SK-N-DZ (cell line): ENCODE measurements around the gene FAM222A.

Source experiments
- DNase-seq: peaks from one replicate; pipeline ENCODE4 v3.0.0-alpha.2; 2015; ENCODE audit warnings: low spot score

FAM222A gene

DNA sequence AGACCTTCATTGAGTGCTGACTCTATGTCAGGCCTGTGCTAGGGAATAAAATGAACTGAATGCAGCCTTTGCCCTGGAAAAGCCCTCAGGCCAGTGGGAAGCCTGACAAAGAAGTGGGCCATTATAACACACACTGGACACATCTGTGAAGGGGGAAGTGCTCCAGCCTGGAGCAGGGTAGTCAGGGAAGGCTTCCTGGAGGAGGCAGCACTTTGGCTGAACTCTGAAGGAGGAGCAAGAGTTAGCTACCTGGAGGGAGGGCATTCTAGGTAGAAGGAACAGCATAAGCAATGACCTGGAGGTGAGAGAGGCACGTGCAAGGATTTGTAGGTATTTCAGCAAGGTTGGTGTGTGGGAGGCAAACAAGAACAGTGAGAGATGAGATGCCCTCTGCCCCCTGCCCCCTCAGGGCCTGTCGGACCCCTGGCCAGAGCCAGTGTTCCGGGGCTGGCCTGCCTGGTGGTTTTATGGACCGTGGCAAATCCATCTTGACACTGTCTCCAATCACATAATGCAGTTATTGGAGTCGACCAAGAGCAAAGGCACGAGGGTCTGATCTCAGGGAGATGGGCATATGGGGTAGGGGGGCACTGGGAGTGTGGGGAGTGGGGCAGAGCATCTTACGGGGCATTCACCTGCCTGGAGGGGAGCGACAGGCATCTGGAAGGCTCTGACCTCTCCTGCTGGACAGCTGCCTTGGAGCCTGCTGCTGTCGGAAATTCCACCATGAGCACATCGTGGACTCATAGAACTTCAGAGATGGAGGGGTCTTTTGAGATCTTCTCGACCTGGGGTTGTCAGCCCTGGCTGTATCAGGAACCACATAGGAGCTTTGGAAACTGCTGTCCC, 2.7 kb upstream of the FAM222A start:
- no peak for DNase-seq

DNA sequence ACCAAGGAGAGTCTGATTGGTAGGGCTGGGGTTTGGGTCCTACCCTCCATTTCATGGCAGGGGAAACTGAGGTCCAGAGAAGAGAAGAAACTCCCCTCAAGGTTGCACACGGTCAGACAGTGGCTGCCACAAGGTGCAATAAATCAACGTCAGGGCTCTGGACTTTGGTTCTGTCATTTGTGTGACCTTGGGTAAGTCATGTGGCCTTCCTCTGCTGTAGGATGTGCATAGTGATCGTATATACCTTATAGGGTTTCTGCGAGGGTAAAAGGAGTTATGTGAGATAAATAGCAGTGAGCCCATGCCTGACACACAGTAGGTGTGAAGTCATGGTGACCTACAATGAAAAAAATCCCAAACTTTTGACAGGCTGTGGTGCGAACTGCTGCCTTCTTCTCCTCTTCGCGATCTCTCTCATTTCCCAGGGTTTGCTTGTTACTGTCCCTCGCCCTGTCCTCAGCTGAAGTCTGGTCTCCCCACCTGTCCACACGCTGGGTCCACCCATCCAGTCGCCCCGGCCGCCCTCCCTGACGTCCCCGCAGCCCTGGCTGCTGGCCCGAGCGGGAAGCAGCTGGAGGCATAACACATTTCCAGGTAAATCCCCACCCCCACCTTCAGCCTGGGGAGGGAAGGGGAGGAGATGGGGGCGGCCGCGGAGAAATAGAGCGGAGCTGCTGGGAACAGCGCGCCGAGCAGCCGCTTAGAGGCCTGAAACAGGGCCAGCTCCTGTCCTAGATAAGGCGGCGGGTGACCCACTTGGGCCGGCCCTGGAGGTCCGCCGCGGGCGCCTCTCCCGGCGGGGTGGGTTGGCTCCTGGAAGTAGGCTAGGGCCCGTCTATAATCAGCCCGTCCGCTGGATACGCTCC, 1.8 kb upstream of the FAM222A start:
- no peak for DNase-seq

DNA sequence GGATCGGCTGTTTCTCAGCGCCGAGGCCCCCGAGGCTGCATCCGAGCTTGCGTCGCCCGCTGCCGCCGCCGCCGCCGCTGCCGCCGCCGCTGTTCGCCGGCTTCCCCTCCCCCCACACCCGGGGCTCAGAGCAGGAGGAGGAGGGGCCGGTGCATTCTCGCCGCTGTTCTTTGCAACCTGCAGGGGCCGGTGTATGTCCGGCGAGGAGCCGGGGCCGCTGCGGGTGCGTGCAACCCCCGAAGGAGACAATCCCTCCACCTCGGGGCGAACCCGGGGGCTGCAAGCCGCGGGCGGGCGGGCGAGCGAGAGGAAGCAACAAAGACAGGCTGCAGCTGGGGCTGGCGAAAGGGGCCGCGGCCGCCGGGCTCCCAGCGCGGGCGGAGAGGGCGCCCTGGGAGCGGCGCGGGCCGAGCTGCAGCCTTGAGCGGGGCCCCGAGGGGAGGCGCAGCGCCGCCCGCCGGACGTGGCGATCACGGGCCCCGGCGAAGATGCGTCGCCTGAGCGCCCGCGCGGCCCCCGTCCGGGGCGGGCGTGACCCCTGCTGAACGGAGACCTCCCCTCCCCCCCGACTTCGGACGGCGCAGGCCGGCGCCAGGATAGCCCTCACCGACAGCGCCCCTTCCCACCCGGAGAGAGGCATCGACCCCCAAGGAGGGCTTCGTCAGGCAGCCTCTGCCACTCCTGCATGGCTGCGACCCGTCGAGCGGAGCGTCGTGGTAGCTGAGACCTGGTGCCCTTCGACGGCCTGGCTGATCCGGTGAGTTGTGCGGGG, 702 bp downstream of the FAM222A start:
- peak; percentile 76 for DNase-seq

DNA sequence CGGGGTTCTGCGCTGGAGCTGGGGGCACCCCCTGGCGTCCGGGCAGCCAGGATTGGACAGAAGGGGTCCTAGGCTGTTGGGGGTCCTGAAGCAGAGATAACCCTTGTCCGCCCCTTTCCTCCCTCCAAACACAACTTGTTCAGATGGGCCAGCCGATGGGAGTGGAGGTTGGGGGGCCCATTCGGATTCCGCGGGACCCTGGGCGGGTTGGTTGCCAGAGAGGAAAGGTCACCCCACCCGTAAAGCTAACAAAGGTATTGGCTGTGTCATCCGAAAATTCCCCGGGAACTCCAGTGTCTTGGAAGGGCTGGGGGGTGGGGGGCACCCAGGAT, 1.3 kb downstream of the FAM222A start:
- DNase-seq: no peak

DNA sequence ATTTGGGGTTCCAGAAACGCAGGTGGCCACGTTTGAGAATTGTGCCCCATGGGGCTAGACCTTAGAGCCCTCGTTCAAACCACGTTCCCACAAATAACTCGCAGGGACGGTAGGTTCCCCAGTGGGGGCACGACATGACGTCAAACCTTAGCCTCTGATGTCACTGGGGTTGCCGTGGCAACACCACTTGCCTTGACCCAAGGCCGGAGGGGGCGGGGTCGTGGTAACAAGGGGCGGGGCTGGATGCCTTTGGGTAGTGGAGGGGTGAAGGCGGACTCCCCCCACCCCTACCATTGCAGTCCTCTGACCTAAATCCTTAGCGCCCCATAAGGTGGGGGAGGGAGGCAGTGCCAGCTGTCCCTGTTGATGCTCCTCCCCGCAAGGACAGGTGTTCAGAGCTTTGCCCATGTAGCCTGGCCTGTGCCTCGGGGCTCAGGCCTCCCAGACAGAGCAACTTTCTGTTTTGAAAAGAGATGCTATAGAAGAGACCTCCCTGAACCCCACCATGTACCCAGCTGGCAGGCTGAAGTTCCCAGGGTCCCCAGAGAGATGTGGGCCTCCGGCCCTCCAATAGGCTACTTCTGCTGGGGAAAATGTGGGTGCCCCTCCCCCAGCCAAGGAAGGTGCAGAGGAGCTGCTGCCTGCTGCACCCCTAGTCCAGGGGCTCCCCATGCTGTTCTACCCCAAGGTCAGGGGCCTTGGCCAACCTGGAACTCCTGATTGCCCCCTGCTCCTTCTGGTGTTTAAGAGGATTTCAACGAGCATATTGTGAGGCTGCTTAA, 1.9 kb downstream of the FAM222A start:
- DNase-seq: no peak

DNA sequence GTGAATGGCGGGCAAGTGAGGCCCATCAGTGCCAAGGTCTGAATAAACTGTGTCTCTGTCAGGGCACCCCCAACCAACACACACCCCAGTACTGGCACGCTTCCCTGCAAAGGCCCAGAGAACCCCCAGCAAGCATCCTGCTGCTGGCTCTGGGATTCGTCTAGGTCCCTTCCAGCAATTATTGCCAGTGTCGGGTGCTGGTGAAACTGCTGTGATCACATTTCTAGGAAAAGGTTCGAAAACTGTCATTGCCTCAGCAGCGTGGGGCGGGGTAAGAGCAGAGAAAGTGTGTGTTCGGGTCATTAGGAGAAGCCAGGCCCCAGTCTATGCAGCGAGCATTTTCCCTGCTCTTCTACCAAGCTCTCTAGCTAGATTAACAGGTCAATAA, 2.5 kb downstream of the FAM222A start:
- no peak for DNase-seq

DNA sequence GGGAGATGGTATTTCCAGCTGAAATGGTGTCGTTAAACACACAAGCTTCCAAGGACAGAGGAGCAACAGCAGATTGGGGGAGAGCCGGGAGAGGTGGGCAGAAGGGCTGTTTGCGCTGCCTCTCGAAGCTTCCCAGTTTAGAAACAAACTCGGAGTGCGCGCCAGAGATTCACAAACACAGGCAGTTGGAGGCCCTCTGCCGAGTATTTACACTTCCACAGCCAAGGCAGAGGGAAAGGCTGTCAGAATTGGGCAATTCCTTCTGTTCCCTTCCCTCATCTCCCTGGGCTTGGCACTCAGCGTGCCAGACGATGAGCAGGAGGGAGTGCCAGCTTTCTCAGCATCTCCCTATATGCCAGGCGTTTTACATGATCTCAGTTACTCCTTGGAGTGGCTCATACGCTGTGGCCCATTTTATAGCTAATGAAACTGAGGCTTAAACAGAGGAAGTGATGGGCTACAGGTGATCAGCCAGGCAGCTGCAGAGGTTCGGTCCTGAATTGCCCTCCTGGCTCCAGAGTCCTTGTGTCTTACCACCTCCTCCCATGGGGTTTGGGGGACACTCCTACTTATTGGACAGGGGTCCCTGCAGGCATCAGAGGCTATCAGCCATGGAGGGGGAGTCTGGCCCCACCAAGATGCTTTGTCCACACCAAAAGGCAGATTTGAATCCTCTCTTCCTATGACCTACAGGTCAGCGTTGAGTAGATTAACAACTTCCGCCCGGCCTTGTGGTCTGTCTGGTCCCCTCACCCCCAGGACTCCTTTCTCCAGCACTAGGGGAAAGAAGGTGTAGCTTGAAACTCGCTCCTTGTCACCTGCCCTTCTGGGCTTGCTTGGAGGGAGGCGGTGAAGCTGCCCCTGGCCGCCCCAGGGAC, 3.1 kb downstream of the FAM222A start:
- no peak for DNase-seq

DNA sequence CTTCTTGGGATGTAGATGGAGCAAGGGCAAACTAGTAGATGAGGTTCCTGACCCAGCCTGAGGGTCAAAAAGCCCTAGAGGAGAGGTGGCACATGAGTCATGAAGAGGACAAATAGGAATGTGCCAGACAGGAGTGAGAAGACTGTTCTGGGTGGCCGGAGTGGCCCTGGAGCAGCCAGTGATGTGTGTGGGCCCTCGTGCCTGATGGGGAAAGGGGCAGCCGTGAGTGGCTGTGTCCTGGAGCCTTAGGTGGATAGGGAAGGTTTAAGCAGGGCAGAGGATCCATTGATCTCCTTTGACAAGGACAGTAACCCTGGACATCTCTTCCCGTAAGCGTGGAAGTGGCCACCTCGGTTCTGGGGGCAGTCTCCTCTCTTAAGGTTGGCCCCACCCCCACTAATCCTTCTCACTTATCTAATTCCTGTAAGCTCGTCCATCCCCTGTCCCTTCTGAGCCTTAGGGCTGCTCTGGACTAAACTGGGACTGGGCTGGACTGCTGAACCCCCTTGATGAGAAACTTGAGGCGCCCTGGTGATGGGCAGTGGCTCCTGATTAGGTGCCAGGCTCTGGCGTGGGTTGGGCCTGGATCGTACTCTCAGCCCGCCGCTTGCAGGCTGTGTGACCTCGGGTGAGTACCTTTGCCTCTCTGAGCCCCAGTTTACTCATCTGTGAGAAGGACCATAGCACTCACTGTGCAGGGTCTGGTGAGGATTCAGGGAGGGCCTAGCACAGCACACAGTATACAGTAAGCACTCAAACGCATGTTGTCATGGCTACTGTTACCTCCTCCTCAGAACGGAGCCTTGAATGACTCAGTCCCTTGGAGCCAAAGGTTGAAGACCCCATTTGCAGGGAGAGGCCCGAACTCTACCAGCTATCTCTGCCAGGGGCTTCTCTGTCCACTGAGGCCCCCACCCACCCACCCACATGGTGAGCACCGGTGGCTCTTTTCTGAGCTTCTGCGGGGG, 4.0 kb downstream of the FAM222A start:
- no peak for DNase-seq

DNA sequence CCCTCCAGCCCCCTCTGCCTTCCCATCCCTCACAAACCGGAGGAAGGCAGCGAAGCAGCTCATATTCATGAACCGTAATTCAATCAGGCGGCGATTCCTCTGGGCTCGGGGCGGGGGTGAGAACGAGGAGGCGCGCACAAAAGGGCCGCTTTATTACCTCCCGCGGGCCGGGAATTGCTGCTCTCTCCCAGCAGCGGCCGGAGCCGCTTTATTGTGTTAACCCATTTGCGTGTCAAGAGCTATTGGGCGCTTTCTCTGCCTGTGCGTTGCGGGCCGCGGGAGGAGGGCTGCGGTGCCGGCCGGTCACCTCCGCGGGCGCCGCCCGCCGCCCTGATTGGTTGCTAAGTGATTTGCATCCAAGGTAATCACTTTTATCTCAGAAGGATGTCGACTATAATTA, 4.8 kb downstream of the FAM222A start:
- DNase-seq: peak; percentile 72

DNA sequence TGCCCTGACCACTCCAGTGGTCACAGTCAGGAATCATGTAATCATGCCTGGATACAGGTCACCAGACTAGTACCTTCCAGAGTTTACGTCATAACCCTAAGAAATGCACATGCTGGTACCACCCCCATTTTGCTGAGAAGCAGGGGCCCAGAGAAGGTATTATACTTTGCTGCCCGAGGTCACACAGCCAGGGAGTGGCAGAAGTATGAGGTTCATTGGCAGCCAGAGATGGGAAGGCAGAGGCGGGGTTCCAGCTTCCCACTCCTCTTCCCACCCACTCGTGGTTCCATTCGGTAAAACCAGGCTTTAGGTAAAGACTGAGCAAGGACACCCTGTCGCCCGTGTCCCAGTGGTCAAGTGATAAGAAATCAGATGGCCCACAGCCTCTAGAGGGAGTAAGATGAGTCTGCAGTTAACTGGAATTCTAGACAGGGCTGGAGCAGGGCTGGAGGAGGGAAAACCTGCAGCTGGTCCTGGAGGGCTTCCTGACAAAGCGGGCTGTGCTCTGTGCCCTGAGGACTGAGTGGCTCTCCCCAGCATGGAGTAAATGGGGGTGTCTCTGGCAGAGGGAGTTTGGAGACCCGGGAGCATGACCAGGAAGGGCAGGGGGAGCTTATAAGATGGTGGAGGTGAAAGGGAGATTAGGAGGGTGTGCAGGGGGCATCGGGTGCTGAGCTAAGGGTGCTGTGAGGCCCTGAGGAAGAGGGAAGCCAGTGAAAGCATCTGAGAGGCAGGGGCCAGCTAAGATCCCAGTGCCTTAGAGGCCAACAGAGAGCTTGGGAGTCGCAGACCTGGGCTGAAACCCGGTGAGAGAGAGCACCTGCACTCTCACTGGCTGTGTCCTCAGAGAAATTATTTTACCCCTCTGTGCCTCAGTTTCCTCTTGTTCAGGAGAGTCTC, 5.7 kb downstream of the FAM222A start:
- DNase-seq: peak; percentile 74

DNA sequence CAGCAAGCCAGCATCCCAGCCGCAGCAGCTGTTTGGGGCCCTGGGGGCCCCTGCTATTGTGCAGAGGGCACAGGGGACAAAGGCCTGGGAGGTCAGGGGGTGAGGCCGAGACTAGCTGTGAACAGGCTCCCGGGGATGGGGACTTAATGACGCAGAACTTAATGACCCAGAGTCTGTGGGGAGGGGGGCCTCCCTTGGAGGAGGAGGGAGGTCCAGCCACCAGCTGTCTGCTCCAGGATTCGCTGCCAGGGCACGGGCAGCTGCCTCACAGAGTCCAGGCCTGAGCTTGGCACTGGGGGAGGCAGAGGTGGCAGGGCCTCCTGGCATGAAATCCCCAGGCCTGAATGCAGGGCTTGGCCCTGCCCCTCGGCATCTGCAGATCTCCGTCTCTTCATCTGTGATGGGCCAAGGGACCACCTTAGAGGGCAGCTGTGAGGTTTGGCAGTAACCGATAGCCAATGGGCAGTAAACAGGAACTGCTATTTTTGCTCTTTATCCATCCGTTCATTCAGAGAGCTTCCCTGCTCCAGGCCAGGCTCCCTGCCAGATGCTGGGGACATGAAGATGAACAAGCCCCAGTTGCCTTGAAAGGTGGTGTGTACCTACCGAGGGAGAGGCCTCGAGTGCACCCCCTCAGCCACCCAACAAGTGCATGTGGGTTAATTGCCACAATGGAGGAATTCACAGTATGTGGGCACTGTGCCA, 6.7 kb downstream of the FAM222A start:
- no peak for DNase-seq

DNA sequence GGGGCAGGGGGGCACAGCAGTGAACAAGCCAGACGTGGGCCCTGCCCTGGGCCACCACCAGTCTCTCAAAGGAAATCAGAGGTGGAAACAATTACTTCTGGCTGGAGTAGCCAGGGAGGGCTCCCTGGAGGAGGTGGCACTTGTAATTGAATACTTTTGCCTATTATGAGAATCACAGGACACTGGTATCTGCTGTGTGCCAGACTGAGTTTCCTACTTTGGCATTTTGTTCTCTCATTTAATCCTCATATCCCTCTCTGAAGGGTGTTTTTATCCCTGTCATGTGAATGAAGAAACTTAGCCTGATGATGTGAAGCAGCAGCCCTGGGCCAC, 7.2 kb downstream of the FAM222A start:
- no peak for DNase-seq

DNA sequence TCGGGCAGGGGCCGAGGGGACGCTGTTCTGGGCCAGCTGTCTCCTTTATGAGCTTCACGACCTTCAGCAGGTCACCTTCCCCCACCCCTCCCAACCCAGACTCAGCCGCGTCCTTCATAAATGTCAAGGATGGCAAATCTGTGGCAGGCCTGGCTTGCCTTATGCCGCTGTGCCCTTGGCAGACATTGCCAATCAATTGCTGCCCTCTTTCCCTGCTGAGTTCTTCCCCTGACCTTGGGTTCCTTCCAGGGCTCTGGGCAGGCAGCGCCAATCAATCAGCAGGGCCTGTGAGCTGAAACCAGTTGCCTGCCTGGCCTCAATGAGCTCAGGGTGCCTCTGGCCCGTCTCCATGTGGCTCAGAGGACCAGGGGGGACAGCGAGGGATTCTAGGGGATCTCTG, 7.7 kb downstream of the FAM222A start:
- no peak for DNase-seq

DNA sequence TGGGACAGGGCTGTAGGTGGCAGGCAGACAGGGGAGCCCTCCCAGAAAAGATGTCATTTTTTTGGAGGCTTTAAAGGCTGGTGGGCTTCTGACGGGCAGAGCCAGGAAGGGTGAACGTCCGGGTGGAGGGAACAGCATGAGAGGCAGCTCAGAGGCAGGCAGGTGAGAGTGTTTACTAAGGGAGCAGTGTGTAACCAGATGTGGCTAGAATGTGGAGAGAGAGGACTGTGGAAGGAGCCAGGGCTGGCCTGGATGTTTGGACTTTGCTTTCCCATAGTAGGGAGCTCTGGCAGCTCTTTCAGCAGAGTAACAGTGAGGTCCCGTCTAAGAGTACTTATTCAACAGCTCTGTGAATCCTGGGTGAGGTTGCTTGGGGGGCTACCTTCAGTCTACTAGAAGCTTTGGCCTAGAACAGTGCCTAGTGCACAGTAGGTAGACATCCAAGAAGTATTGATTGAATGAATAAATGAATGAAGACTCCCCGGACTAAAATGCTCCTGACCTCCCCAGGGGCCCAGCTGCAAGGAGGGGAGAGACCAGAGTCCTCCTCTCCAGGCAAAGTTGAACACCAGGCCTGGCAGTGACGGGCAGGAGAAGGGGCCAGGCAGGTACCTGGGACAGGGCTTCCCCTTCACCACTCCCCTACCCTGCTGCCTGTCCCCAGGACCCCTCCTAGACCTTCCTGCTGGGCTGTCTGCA, 8.5 kb downstream of the FAM222A start:
- no peak for DNase-seq

DNA sequence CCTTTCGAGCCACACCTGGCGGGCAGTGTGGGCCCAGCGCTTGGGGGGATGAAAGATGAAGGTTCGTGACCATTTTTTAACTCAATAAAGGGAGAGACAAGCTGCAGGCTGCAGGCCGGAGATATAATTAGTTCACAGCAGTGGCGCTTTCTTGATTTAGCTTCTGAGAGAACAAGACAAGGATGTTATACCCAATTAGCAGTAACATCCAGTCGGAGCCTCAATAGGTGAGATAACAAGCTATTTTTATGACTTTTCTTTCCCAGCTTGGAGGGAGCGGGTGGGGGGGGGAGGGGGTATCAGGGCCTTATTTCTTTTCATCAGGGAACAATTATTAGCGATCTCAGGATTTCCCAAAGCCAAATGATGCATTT, 9.1 kb downstream of the FAM222A start:
- no peak for DNase-seq

DNA sequence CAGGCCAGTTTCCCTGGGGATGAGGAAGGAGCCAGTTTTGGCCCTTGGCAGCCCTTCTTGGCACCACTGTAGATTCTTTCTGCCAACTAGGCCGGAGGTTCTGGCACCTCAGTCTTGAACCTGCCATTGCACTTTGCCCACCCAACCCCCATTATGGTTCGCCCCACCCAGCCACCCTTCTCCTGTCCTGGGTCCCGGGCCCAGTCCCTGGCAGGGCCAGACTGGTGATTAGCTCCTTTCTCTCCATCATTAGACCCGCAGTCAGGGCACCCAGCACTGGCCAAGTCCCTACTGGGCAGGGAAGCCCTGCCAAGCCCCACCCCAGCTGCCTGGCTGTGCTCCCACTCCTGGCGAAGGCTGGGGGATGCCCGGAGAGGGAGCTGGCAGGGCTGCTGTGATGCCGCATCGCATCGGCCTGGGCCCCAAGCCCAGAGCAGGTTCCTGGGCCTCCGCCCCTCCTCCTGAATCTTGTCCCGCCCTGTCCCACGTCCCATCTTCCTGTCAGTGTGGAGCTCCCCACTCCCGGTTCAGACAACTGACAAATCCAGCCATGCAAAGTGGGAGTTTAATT, 9.8 kb downstream of the FAM222A start:
- no peak for DNase-seq
